Measurements from ENCODE around the gene CHST9. TPM values are rescaled to one million over a fixed set of nuclear protein-coding genes. Genes with fewer than 3 reads are reported as not detected.

The CHST9 gene
- total and polyA plus RNA-seq, 9 of the 15 experiments (the other 6 are each of a cell fraction or from before 2014, with no cell fraction given), result not detected

DNA sequence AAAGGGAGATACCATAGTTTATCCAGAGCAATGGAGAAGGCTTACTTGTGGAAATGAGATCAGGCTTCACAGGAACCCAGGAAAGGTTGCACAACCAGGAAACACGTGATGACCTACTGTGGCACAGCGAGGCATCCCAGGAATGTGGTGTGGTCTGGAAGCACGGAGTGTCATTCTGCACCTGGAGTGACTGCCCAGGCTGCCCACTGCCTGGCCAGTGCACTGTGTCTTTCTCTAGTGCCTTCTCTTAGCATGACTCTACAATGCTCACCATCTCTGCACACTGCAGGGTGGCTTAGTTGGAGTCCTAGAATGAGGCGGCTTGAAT lies 48.9 kb downstream of the CHST9 start:
- WGBS (ENCODE audit: insufficient coverage, low coverage, missing lambda C conversion rate), result 0% methylated on average over 4 of the region's 4 CpGs
- ChIA-PET POLR2A (no interaction called here), CTCF (ENCODE audit: low intra/inter-chr PET ratio) (no interaction called here)
- no peaks in the 10 kb centered on the region for H3K27me3 ChIP-seq (ENCODE audit: control insufficient read depth in 2 of 2, insufficient read depth in 2 of 2, low read length in 2 of 2)
- in situ Hi-C loops (cut with MboI), result no loop called here
- no peak overlapping the region for H3K9ac ChIP-seq (ENCODE audit: insufficient read depth in 1 of 2, low read depth in 2 of 2, low read length in 2 of 2)
- intact Hi-C loops (cut with micrococcal nuclease), result no loop called here
- no peak overlapping the region for H3K27ac ChIP-seq (ENCODE audit: extremely low read depth, low read depth, low read length)
- no peaks in the 10 kb centered on the region for H3K9me3 ChIP-seq (replicated peaks; ENCODE audit: control insufficient read depth, insufficient read depth, low read depth, low read length)
- H3K36me3 ChIP-seq (ENCODE audit: control insufficient read depth, insufficient read depth, low read length), result no peaks in the 10 kb centered on the region
- ATAC-seq, result no peak
- DNase-seq (ENCODE audit: extremely low read depth in 1 of 4, low spot score in 3 of 4), result no peak
- no peak overlapping the region for H3K4me2 ChIP-seq (ENCODE audit: insufficient read depth, low read length)
- H3K4me1 ChIP-seq (replicated peaks in 1 of 2; ENCODE audit: control insufficient read depth in 2 of 2, insufficient read depth in 2 of 2, low read length in 2 of 2), result no peaks in the 10 kb centered on the region
- BruUV-seq (replicated peaks), result no TSS peak
- H3K79me2 ChIP-seq (ENCODE audit: control insufficient read depth, insufficient read depth, low read length), result no peaks in the 10 kb centered on the region
- H3K4me3 ChIP-seq, result no peak overlapping the region
- H4K20me1 ChIP-seq (replicated peaks; ENCODE audit: control insufficient read depth, insufficient read depth, low read length), result no peaks in the 10 kb centered on the region
- no peaks in the 10 kb centered on the region for H3K9me1 ChIP-seq (ENCODE audit: control insufficient read depth, insufficient read depth, low read length)
- no peak for FAIRE-seq
- no peak overlapping the region for H2AFZ ChIP-seq (ENCODE audit: low read depth, low read length)
- TF ChIP-seq ZC3H11A (IDR thresholded peaks at IDR 0.05; ENCODE audit: low read depth, low read length) (no peak), ERF (CRISPR knock-in tag; IDR thresholded peaks at IDR 0.05) (no peak), ZNF318 (IDR thresholded peaks at IDR 0.05; ENCODE audit: borderline replicate concordance in 1 of 2, low read depth in 1 of 2) (no peak), POLR2A (conservative IDR thresholded peaks at IDR 0.05) (no peak), KLF6 (CRISPR knock-in tag; IDR thresholded peaks at IDR 0.05; ENCODE audit: borderline replicate concordance) (no peak), PTTG1 (tag; IDR thresholded peaks at IDR 0.05; ENCODE audit: low read depth) (no peak), ZNF780A (CRISPR knock-in tag; IDR thresholded peaks at IDR 0.05) (no peak), U2AF1 (optimal IDR thresholded peaks at IDR 0.05; ENCODE audit: low read depth, low read length) (no peak), SIN3B (IDR thresholded peaks at IDR 0.05; ENCODE audit: low read depth) (no peak), ETV5 (CRISPR knock-in tag; IDR thresholded peaks at IDR 0.05; ENCODE audit: low read depth) (no peak)
- TF ChIP-seq, protein P1, sequence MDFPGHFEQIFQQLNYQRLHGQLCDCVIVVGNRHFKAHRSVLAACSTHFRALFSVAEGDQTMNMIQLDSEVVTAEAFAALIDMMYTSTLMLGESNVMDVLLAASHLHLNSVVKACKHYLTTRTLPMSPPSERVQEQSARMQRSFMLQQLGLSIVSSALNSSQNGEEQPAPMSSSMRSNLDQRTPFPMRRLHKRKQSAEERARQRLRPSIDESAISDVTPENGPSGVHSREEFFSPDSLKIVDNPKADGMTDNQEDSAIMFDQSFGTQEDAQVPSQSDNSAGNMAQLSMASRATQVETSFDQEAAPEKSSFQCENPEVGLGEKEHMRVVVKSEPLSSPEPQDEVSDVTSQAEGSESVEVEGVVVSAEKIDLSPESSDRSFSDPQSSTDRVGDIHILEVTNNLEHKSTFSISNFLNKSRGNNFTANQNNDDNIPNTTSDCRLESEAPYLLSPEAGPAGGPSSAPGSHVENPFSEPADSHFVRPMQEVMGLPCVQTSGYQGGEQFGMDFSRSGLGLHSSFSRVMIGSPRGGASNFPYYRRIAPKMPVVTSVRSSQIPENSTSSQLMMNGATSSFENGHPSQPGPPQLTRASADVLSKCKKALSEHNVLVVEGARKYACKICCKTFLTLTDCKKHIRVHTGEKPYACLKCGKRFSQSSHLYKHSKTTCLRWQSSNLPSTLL (IDR thresholded peaks at IDR 0.05), result no peak
